H9 (cell line): Measurements from ENCODE around the gene CHL1. TPM values are rescaled to one million over a fixed set of nuclear protein-coding genes. Genes with fewer than 3 reads are reported as not detected.

Experiments
- DNase-seq: peaks from one replicate; pipeline ENCODE4 v3.0.0-alpha.2; 2017
- H2AFZ ChIP-seq: one replicate; pipeline ENCODE4 v1.6.1; 2013; ENCODE audit warnings: mild to moderate bottlenecking, low read length, control low read depth, moderate library complexity
- H2AK5ac ChIP-seq: 2 replicates; pipeline ENCODE4 v1.6.1; 2013; ENCODE audit warnings: low read length, control low read depth, mixed read lengths; ENCODE audit not compliant: insufficient read length
- H2BK120ac ChIP-seq: one replicate; pipeline ENCODE4 v1.6.1; 2013; ENCODE audit warnings: low read depth, mild to moderate bottlenecking, low read length, control low read depth, inconsistent platforms; ENCODE audit not compliant: poor library complexity, severe bottlenecking
- H2BK12ac ChIP-seq: 2 replicates; pipeline ENCODE4 v1.6.1; 2013; ENCODE audit warnings: low read length, control low read depth, mixed read lengths, low read depth; ENCODE audit not compliant: insufficient read length
- H2BK15ac ChIP-seq: 2 replicates; pipeline ENCODE4 v1.6.1; 2013; ENCODE audit warnings: low read depth, low read length, control low read depth
- H2BK20ac ChIP-seq: one replicate; pipeline ENCODE4 v1.6.1; 2013; ENCODE audit warnings: low read depth, mild to moderate bottlenecking, low read length, control low read depth, inconsistent platforms; ENCODE audit not compliant: poor library complexity, severe bottlenecking
- H2BK5ac ChIP-seq: 2 replicates; pipeline ENCODE4 v1.6.1; 2013; ENCODE audit warnings: low read length, control low read depth, mixed read lengths; ENCODE audit not compliant: insufficient read length
- H3K14ac ChIP-seq: 2 replicates; pipeline ENCODE4 v1.6.1; 2013; ENCODE audit warnings: low read length, control low read depth; ENCODE audit not compliant: insufficient read depth
- H3K18ac ChIP-seq: 2 replicates; pipeline ENCODE4 v1.6.1; 2013; ENCODE audit warnings: low read depth, mild to moderate bottlenecking, mixed read lengths, low read length, control low read depth; ENCODE audit not compliant: insufficient read length
- H3K23ac ChIP-seq: 2 replicates; pipeline ENCODE4 v1.6.1; 2013; ENCODE audit warnings: low read length, control low read depth, mixed read lengths, low read depth; ENCODE audit not compliant: insufficient read length
- H3K23me2 ChIP-seq: 2 replicates; pipeline ENCODE4 v1.6.1; 2013; ENCODE audit warnings: low read depth, mild to moderate bottlenecking, mixed read lengths, low read length, control low read depth; ENCODE audit not compliant: insufficient read length, poor library complexity, severe bottlenecking
- H3K27ac ChIP-seq: 2 replicates; pipeline ENCODE4 v1.5.1; 2013; ENCODE audit warnings: low read length, control low read depth, mixed read lengths, low read depth; ENCODE audit not compliant: insufficient read length
- H3K27me3 ChIP-seq: 2 replicates; pipeline ENCODE4 v1.6.1; 2013; ENCODE audit warnings: low read length, control low read depth, inconsistent platforms; ENCODE audit not compliant: insufficient read depth
- H3K4ac ChIP-seq: 2 replicates; pipeline ENCODE4 v1.6.1; 2013; ENCODE audit warnings: low read depth, mild to moderate bottlenecking, control low read depth, inconsistent platforms, low read length, moderate library complexity
- H3K4me1 ChIP-seq: 2 replicates; pipeline ENCODE4 v1.6.1; 2013; ENCODE audit warnings: low read length, control low read depth, inconsistent platforms; ENCODE audit not compliant: insufficient read depth
- H3K4me2 ChIP-seq: 2 replicates; pipeline ENCODE4 v1.6.1; 2013; ENCODE audit warnings: low read length, control low read depth, mixed read lengths; ENCODE audit not compliant: insufficient read length, insufficient read depth
- H3K56ac ChIP-seq: 2 replicates; pipeline ENCODE4 v1.6.1; 2013; ENCODE audit warnings: low read depth, mild to moderate bottlenecking, mixed read lengths, low read length, control low read depth; ENCODE audit not compliant: insufficient read length
- H3K79me1 ChIP-seq: 2 replicates; pipeline ENCODE4 v1.6.1; 2013; ENCODE audit warnings: low read depth, mild to moderate bottlenecking, moderate library complexity, low read length, control low read depth, inconsistent platforms; ENCODE audit not compliant: insufficient read depth, poor library complexity, severe bottlenecking
- H3K79me2 ChIP-seq: 2 replicates; pipeline ENCODE4 v1.6.1; 2013; ENCODE audit warnings: low read length, control low read depth, inconsistent platforms; ENCODE audit not compliant: insufficient read depth
- H3K9ac ChIP-seq: 2 replicates; pipeline ENCODE4 v1.6.1; 2013; ENCODE audit warnings: low read length, control low read depth, mixed read lengths; ENCODE audit not compliant: insufficient read length; ENCODE audit errors: extremely low read depth
- H3K9me3 ChIP-seq: one replicate; pipeline ENCODE4 v1.6.1; 2013; ENCODE audit warnings: low read depth, low read length, inconsistent platforms; ENCODE audit not compliant: control insufficient read depth
- H3T11ph ChIP-seq: one replicate; pipeline ENCODE4 v1.6.1; 2013; ENCODE audit warnings: mild to moderate bottlenecking, low read length, control low read depth, inconsistent platforms
- H4K20me1 ChIP-seq: one replicate; pipeline ENCODE4 v1.6.1; 2013; ENCODE audit not compliant: control insufficient read depth, insufficient read length, insufficient read depth
- H4K5ac ChIP-seq: 2 replicates; pipeline ENCODE4 v1.6.1; 2013; ENCODE audit warnings: low read depth, mild to moderate bottlenecking, mixed read lengths, low read length, control low read depth; ENCODE audit not compliant: insufficient read length
- H4K8ac ChIP-seq: replicated peaks from 2 replicates; pipeline ENCODE4 v1.6.1; 2013; ENCODE audit warnings: low read length, control low read depth, mixed read lengths, low read depth; ENCODE audit not compliant: insufficient read length
- H4K91ac ChIP-seq: 2 replicates; pipeline ENCODE4 v1.6.1; 2013; ENCODE audit warnings: low read depth, mild to moderate bottlenecking, moderate library complexity, mixed read lengths, low read length, control low read depth; ENCODE audit not compliant: insufficient read length
- H3K27ac Mint-ChIP-seq, 3 experiments: 2 replicates in 2 of 3; 3 replicates in 1 of 3; pipeline ENCODE4 v1.8.0; 2020 to 2021; ENCODE audit warnings: mixed read lengths in 3 of 3, mild to moderate bottlenecking in 1 of 3, moderate library complexity in 1 of 3
- H3K27me3 Mint-ChIP-seq: 2 replicates; pipeline ENCODE4 v1.8.0; 2021; ENCODE audit warnings: low read depth, mild to moderate bottlenecking, moderate library complexity, mixed read lengths
- H3K36me3 Mint-ChIP-seq, 3 experiments: 2 replicates in 2 of 3; 3 replicates in 1 of 3; pipeline ENCODE4 v1.8.0; 2020 to 2021; ENCODE audit warnings: low read depth in 3 of 3, mixed read lengths in 3 of 3; ENCODE audit not compliant: insufficient read depth in 1 of 3
- H3K4me1 Mint-ChIP-seq, 2 experiments: 2 replicates each; pipeline ENCODE4 v1.8.0; 2020; ENCODE audit warnings: mixed read lengths in 2 of 2
- H3K4me3 Mint-ChIP-seq, 2 experiments: 2 replicates in 1 of 2; 3 replicates in 1 of 2; pipeline ENCODE4 v1.8.0; 2020 to 2021; ENCODE audit warnings: mild to moderate bottlenecking in 2 of 2, mixed read lengths in 2 of 2, moderate library complexity in 1 of 2
- H3K9me3 Mint-ChIP-seq, 2 experiments: 2 replicates in 1 of 2; 3 replicates in 1 of 2; pipeline ENCODE4 v1.8.0; 2020; ENCODE audit warnings: mild to moderate bottlenecking in 2 of 2, mixed read lengths in 2 of 2, moderate library complexity in 1 of 2
- CTCF ChIP-seq: fragments of 200-600 bp; sonication (generic); conservative IDR thresholded peaks from 3 replicates; pipeline ENCODE4 v1.8.0; 2021; ENCODE audit warnings: antibody characterized with exemption, mild to moderate bottlenecking
- WGBS: extraction: QIAGEN DNeasy Blood & Tissue Kit; methylation state at CpG from one replicate; pipeline ENCODE4 v1.1.7; 2013; ENCODE audit warnings: missing lambda C conversion rate, low lambda C conversion rate, mixed read lengths; ENCODE audit not compliant: insufficient read length; ENCODE audit errors: extremely low coverage; 5-methylcytosine and 5-hydroxymethylcytosine counted together
- total RNA-seq: library from RNA; stranded (reverse); gene quantifications from 2 replicates; pipeline ENCODE4 v1.2.1, GENCODE V29; 2021

Gene CHL1
- total RNA-seq, 1 experiment from 2014 or later: not detected

- Histone ChIP-seq H4K91ac (no peak overlapping the region), H3K23ac (no peak overlapping the region), H3K9ac (no peak overlapping the region), H4K8ac (no peak overlapping the region), H2BK12ac (no peak overlapping the region), H3K79me1 (no peaks in the 10 kb centered on the region), H3K4me2 (no peak overlapping the region), H4K20me1 (no peaks in the 10 kb centered on the region), H3K4ac (no peak overlapping the region), H2AFZ (no peak overlapping the region), H3K4me1 (no peaks in the 10 kb centered on the region), H2BK120ac (no peak overlapping the region), H3K23me2 (peaks cover 10% of the 10 kb centered on the region), H4K5ac (no peak overlapping the region), H3K27me3 (peaks cover 6% of the 10 kb centered on the region; the same call in 1 of the 2 replicates), H3K79me2 (no peaks in the 10 kb centered on the region), H3K56ac (no peak overlapping the region), H3K18ac (no peak overlapping the region), H2BK15ac (no peak overlapping the region), H3K9me3 (no peaks in the 10 kb centered on the region), H3K27ac (no peak overlapping the region), H2AK5ac (no peak overlapping the region), H2BK5ac (no peak overlapping the region), H2BK20ac (no peak overlapping the region), H3K14ac (no peak overlapping the region), H3T11ph (no peak overlapping the region)
- no peaks in the 10 kb centered on the region; a peak in 2 of 5 replicates for H3K9me3 Mint-ChIP-seq
- WGBS: no CpG with 5 or more reads among the region's 25 CpGs
- H3K27ac Mint-ChIP-seq: no peak overlapping the region
- no peak overlapping the region for H3K4me3 Mint-ChIP-seq
- peaks cover 0 to 5% of the 10 kb centered on the region in 2 experiments; a peak in 2 of 4 replicates for H3K4me1 Mint-ChIP-seq
- TF ChIP-seq CTCF: no peak
- peaks cover 0 to 1% (median 0%) of the 10 kb centered on the region in 3 experiments; a peak in 3 of 7 replicates for H3K36me3 Mint-ChIP-seq
- H3K27me3 Mint-ChIP-seq: peaks cover 45% of the 10 kb centered on the region
- DNase-seq: peak; percentile 71
Measured at GRCh38 chr3:192215-192929, 4.2 kb upstream of the CHL1 start.
